Measurements from ENCODE around the gene LIMS2.

Gene LIMS2

GRCh38 chr2:127700527-127701192 lies 25.3 kb upstream of the LIMS2 start:
- peak; percentile 39 for DNase-seq

- no peak for DNase-seq
Measured at GRCh38 chr2:127698553-127699355, 23.4 kb upstream of the LIMS2 start.

- DNase-seq: no peak
Measured at GRCh38 chr2:127697482-127698180, 22.3 kb upstream of the LIMS2 start.

DNA sequence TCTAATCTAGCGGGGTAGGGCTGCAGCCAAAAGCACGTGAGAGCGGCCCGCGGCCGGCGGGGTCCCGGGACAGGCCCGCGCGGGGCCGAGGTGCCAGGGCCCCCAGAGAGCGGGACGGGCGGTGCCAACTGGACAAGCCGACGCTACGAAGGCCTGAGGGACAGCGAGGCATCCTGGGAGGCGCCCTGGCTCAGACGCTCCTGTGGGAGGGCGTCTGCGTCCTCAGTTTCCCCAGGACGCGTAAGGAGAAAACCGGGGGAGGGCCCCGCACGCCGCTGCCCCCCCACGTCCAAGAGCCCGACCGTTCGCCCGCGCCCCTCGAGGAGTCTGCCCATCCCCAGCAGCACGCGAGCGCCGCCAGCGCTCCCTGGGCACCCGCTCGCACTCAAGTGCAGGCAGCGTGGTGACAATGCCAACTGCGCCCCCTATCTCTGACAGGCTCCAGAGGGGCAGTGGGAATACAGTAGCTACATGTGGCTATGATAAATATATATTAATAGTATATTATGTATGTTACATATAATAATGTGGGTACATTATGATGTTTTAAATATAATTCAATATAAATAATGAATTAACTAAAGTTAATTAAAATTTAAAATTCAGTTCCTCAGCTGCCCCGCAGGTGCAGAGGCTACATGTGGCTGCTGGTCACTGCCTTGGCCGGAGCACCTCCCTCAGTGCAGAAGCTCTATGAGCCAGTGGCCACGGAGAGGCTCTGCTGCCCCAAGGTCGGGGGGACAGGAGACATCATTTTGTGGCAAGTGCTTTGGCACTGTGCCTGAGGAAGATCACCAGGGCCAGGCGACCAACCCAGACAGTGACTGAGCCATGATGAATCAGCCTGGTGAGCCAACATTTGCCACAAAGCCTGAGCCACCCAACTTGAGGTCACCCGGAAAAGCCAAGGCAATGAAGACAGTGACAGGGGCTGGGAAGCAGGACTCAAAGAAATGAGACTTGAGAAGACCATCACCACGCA lies 20.5 kb upstream of the LIMS2 start:
- peak; percentile 56 for DNase-seq

GRCh38 chr2:127694986-127695385 lies 19.7 kb upstream of the LIMS2 start:
- no peak for DNase-seq

DNA sequence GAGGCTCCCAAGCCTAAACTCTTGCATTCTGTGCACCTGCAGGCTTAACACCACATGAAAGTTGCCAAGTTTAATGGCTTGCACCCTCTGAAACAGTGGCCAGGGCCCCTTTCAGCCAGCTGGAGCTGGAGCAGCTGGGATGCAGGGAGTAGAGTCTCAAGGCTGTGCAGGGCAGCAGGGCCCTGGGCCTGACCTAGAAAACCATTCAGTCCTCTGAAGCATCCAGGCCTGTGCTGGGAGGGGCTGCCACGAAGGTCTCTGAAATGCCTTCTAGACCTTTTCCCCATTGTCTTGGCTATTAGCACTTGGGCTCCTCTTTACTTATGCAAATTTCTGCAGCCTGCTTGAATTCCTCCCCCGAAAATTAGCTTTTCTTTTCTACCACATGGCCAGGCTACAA lies 15.4 kb upstream of the LIMS2 start:
- no peak for DNase-seq

DNA sequence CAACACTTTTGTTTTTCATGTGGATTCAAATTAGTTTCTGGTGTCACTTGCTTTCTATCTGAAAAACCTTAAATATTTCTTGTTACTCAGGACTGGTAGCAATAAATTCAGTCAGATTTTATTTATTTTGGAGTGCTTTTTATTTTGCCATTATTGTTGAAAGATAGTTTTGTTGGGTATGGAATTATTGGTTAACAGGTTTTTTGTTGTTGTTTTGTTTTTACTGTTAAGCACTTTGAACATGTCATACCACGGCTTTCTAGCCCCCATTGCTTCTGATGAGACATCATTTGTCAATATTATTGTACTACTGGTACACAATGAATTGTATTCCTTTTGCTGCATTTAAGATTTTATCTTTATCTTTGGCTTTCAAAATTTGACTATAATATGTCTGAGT lies 13.1 kb upstream of the LIMS2 start:
- no peak for DNase-seq

GRCh38 chr2:127685410-127686080 lies 10.2 kb upstream of the LIMS2 start:
- no peak for DNase-seq

DNA sequence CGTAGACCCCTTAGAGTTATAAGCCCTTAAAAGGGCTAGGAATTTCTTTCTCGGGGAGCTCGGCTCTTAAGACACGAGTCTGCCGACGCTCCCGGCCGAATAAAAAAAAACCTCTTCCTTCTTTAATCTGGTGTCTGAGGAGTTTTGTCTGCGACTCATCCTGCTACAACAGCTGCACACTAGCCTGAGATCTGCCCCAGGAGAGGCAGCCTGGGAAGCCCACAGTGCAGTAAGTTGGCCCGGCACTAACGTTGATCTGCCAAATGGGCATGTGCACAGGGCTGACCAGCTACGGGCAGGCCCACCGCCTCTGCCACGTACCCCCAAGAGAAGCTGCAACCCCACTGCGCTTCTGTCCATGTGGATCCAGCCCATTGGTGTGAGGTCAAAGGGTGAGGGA lies 8.4 kb upstream of the LIMS2 start:
- no peak for DNase-seq

- DNase-seq: no peak
Measured at GRCh38 chr2:127683056-127683455, 7.7 kb upstream of the LIMS2 start.

GRCh38 chr2:127681976-127682857 lies 6.9 kb upstream of the LIMS2 start:
- no peak for DNase-seq

DNA sequence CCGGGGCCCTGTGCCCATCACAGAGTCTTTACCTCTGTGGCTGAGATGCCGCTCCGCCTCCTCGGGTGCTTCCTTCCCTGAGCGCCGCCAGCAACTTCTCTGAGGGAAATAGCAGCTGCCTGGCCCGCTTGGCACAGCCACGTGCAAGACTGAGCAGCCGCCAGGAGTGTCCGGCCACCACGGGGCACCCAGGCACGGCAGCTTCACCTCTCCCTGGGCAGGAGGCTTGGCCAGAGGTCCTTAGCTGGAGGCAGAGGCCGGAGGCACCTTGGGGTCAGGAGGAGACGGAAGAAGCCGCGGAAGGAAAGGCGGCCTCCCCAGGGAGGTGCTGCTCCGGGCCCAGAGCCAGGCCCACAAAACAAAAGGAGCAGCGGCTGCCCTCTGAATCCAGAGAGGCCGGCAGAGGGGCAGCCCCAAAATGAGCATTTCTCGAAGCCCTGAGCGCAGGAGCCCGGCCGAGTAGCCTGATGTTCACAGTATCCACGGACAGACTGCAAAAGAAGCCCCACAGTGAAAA lies 6.0 kb upstream of the LIMS2 start:
- DNase-seq: no peak

DNA sequence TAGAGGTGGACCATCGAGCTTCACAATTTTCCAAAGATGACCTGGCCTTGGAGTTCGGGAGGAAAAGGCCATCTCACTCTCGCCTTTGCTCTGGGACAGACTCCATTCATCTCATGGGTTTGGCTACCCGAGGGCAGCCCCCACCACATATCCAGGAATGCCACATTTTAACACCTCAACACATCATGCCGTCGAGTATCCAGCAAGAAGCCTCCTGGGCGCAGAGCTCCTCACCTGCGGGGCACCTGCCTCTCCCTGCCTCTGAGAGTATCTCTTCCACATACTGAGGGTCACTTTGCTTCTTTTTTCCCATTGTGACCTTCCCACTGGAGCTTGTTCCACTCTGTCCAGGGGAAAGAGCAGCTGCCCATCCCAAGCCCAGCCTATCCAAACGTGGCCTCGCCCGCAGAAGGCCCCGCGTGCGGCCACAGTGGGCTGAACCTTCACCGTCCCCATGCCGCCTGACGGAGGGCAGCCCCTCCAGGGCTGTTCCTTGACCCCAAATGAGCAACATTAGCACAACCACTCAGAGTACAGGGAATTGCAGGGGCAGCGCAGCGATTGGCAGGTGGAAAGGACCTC lies 5.5 kb upstream of the LIMS2 start:
- no peak for DNase-seq

DNA sequence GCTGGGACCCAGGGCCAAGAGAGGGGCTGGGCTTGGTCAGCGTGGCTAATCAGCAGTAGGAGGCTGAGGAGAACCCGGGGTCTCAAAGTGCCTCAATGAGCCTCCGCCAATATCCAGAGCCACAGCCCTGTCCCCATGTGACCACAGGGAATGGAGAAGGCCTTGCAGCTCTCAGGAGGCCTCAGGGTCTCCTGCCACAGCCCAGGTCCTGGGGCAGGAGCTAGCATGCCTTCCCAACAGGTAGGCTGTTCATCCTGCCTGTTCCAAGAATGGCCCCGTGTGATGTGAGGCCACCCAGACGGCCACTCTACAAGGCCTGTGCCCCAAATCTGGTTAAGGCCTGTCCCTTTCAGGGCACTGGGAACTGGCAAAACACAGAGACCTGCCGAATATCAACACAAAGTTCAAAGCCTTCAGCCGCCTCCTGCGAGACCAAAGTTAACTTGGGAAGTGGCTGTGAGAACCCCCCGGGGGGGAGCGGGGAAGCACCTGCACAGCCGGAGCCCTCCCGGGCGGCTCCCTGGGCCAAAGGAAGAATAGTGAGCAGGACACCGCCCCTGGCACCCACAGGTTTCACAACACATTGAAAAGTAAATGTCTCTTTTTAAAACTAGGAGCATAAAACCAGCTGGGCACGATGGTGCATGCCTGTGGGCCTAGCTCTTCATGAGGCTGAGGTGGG lies 4.5 kb upstream of the LIMS2 start:
- DNase-seq: no peak

- no peak for DNase-seq
Measured at GRCh38 chr2:127678991-127679390, 3.7 kb upstream of the LIMS2 start.

GRCh38 chr2:127678531-127678930 lies 3.2 kb upstream of the LIMS2 start:
- DNase-seq: no peak

DNA sequence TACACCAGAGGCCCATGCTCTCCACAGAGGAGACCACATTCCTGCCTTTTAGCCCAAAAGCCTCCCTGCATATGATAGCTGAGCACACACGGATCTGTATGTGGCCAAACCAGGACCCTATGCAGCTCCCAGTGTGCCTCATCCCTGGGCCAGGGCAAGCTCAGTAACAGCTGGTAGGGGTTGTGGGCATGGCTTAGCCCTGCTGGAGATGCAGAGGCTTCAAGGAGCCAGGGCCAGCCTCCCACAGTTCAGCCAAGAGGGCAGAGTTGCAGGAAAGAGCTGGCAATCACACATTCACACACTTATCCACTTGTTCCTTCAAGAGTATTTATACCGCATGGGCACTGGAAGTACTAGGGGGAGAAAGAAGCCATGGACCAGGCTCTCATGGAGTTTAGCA lies 1.6 kb upstream of the LIMS2 start:
- DNase-seq: no peak

DNA sequence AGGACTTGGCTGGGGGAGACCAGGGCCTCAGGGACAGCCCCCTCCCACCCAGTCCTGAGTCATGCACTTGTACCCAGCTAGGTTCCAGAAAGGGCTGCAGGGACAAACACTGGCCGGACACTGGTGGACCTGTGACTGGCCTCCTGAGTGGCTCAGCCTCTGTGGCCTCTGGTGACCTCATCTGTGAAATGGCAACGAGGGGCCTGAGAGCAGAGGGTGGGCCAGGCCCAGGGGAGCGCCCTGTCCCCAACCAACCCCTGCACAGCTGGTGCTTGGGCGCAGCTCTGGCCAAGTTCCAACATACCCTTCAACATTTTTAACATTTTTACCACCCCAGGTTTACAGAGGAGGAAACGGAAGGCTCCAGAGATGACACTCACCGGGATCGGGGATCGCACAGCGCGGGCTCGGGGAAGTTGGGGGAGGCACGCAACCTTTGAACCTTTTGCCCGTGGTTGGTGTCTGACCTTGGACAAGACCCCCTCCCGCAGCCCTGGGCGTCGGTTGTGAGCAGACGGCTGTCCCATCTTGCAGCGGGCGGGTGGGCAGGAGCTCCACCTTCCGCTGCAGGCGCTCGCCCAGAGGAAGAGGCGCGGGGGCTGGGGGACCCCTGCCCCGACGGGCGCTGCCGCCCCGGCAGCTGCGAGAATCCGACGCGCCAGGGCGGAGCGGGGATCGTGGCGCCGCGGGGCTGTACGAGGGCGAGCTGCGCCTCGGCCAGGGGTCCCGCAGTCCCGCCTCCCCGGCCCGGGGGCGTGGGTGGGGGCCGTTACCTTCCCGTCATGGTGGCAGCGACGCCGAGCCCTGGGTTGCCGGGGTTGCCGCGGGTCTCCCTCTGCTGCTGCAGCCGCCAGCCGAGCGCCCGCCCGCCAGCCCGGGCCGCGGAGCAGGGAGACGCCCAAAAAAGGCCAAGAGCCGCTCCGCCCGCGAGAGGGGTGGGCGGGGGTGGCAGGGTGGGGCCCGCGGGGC lies 805 bp downstream of the LIMS2 start:
- DNase-seq: no peak

All from CD4-positive, alpha-beta T cell treated with Interleukin-12 subunit alpha and Interleukin-12 subunit beta, for 1 hour (primary cell).